Keratinocyte (primary cell): Measurements from ENCODE around the gene PEPD.

Source experiments
- EZH2 ChIP-seq: IDR thresholded peaks from one replicate; pipeline ENCODE4 v1.6.1; 2012; ENCODE audit warnings: inconsistent platforms, mild to moderate bottlenecking, low read length, moderate library complexity
- TF ChIP-seq, protein P1 (sequence below), 3 experiments: IDR thresholded peaks in 1 of 3; conservative IDR thresholded peaks in 1 of 3; optimal IDR thresholded peaks in 1 of 3; 2 replicates in 2 of 3; 3 replicates in 1 of 3; pipeline versions ENCODE3 to v1.5.1; 2011; ENCODE audit warnings: low read length in 3 of 3, mild to moderate bottlenecking in 3 of 3, moderate library complexity in 2 of 3, control low read depth in 1 of 3, inconsistent platforms in 1 of 3; ENCODE audit not compliant: insufficient read depth in 2 of 3; ENCODE audit errors: extremely low read depth in 1 of 3

DNA sequence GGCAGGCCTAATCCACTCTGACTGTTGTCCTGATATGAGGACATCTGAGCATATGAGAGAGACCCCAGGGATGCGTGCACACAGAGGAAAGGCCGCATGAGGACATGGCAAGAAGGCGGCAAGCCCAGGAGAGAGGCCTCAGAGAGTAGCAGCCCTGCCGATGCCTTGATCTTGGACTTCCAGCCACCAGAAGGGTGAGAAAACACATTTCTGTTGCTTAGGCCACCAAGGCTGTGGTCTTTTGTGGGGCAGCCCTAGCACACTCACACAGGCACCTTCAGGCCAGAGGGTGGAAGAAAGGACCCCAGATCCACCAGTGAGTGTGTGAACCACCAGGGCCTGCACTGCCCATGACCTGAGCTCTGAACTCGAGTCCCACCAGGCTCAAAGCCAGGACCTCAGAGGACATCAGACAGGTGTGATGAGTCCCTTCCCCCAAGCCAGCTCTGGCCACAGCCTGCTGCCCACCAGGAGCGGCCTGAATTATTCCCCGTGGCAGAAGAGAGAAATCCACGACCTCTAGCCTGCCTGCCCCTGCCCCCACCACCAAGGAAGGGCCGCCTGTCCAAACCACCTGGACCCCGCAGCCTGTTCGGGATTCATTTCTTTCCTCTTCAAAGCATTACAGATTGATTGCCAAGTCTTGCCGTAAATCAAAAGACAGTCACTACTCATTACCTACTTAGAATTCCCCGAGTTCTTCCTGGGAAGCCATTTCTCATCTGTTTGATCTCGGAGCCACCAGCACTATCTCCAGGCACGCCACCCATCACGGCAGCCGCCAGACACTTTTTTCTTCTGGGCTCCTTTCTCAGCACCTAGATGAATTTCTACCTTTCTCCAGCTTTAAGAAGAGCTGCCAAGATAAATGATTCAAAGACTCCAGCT lies 75.9 kb downstream of the PEPD start:
- TF ChIP-seq, protein P1, sequence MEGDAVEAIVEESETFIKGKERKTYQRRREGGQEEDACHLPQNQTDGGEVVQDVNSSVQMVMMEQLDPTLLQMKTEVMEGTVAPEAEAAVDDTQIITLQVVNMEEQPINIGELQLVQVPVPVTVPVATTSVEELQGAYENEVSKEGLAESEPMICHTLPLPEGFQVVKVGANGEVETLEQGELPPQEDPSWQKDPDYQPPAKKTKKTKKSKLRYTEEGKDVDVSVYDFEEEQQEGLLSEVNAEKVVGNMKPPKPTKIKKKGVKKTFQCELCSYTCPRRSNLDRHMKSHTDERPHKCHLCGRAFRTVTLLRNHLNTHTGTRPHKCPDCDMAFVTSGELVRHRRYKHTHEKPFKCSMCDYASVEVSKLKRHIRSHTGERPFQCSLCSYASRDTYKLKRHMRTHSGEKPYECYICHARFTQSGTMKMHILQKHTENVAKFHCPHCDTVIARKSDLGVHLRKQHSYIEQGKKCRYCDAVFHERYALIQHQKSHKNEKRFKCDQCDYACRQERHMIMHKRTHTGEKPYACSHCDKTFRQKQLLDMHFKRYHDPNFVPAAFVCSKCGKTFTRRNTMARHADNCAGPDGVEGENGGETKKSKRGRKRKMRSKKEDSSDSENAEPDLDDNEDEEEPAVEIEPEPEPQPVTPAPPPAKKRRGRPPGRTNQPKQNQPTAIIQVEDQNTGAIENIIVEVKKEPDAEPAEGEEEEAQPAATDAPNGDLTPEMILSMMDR (optimal IDR thresholded peaks at IDR 0.05 in 1 of 3, IDR thresholded peaks at IDR 0.05 in 1 of 3, conservative IDR thresholded peaks at IDR 0.05 in 1 of 3; ENCODE audit: extremely low read depth in 1 of 3, insufficient read depth in 2 of 3, low read length in 3 of 3) = no peak
- no peak for TF ChIP-seq EZH2
